Spleen (tissue), 11 donors: ENCODE measurements around the gene RHBDD3. TPM values are rescaled to one million over a fixed set of nuclear protein-coding genes. Genes with fewer than 3 reads are reported as not detected.
A peak's percentile ranks its signal among the peaks of the same experiment; 100 is the strongest.

Source experiments
- DNase-seq: peaks from one replicate; pipeline ENCODE4 v3.0.0-alpha.2; 2020
- H3K27ac ChIP-seq, 8 donors: fragments of 200-600 bp; sonication (generic) in 7 of 8; 1 replicate in 4 of 8; 2 replicates in 4 of 8; pipeline versions ENCODE4 v1.5.0 to v1.8.0; 2016 to 2021; ENCODE audit warnings: inconsistent platforms in 4 of 8, mild to moderate bottlenecking in 4 of 8, moderate library complexity in 1 of 8
- H3K27me3 ChIP-seq, 7 donors: fragments of 200-600 bp; sonication (generic) in 6 of 7; replicated peaks in 1 of 7; 1 replicate in 4 of 7; 2 replicates in 3 of 7; pipeline versions ENCODE4 v1.5.0 to v1.8.0; 2016 to 2021; ENCODE audit warnings: inconsistent platforms in 3 of 7, mild to moderate bottlenecking in 1 of 7
- H3K36me3 ChIP-seq, 6 donors: fragments of 200-600 bp; sonication (generic) in 5 of 6; 1 replicate in 4 of 6; 2 replicates in 2 of 6; pipeline versions ENCODE4 v1.5.0 to v1.8.0; 2016 to 2021; ENCODE audit warnings: inconsistent platforms in 2 of 6
- H3K4me1 ChIP-seq, 6 donors: fragments of 200-600 bp; sonication (generic) in 5 of 6; 1 replicate in 3 of 6; 2 replicates in 3 of 6; pipeline versions ENCODE4 v1.5.0 to v1.8.0; 2016 to 2021; ENCODE audit warnings: inconsistent platforms in 3 of 6
- H3K4me3 ChIP-seq, 8 donors: fragments of 200-600 bp; sonication (generic) in 7 of 8; 1 replicate in 4 of 8; 2 replicates in 4 of 8; pipeline versions ENCODE4 v1.5.0 to v1.8.0; 2016 to 2021; ENCODE audit warnings: inconsistent platforms in 4 of 8, mild to moderate bottlenecking in 4 of 8, moderate library complexity in 2 of 8
- H3K9me3 ChIP-seq, 8 donors: fragments of 200-600 bp; sonication (generic) in 7 of 8; 1 replicate in 4 of 8; 2 replicates in 4 of 8; pipeline versions ENCODE4 v1.5.0 to v1.8.0; 2016 to 2021; ENCODE audit warnings: inconsistent platforms in 4 of 8
- CTCF ChIP-seq, 11 experiments: fragments of 200-600 bp in 7 of 11; fragments of 450-650 bp in 4 of 11; sonication (generic) in 4 of 11; IDR thresholded peaks in 8 of 11; conservative IDR thresholded peaks in 3 of 11; 1 replicate in 7 of 11; 2 replicates in 4 of 11; pipeline versions ENCODE4 v1.4.0 to v1.8.0; 2016 to 2021; ENCODE audit warnings: antibody characterized with exemption in 11 of 11, inconsistent platforms in 4 of 11, mild to moderate bottlenecking in 1 of 11
- POLR2A ChIP-seq, 3 donors: fragments of 450-650 bp; IDR thresholded peaks; one replicate each; pipeline ENCODE4 v1.5.1; 2017; ENCODE audit warnings: antibody characterized with exemption in 3 of 3, mild to moderate bottlenecking in 1 of 3
- POLR2AphosphoS5 ChIP-seq, 3 donors: sonication (generic); formaldehyde crosslinking; IDR thresholded peaks; one replicate each; pipeline ENCODE4 v1.5.1; 2017; ENCODE audit warnings: antibody characterized with exemption in 3 of 3
- WGBS, 5 donors: extraction: QIAGEN DNeasy Blood & Tissue Kit in 3 of 5; methylation state at CpG; one replicate each; pipeline versions ENCODE4 v1.1.5 to v1.1.7; 2013 to 2018; 5-methylcytosine and 5-hydroxymethylcytosine counted together
- intact Hi-C: fragments of 100-400 bp; cut with DNase I; formaldehyde crosslinking; loops from one replicate; pipeline ENCODE4 v1.15.0; 2023; ENCODE audit warnings: low total_unique reads
- polyA plus RNA-seq, 3 donors: library from polyadenylated mRNA; stranded (reverse); fragments of 200-250 nt; gene quantifications; one replicate each; pipeline ENCODE4 v1.2.1, GENCODE V29; 2013
- total RNA-seq, 7 donors: library from RNA; depleted of rRNA in 3 of 7; stranded (reverse); fragments of >200 nt in 3 of 7; fragmentation: NEBNext Ultra II Directional in 4 of 7; extraction: Animal tissue kit (Norgen Biotek cat#: 25700) in 4 of 7; gene quantifications; one replicate each; pipeline versions ENCODE4 v1.1.0 to v1.2.1, GENCODE V29; 2016 to 2021
- donor health status: healthy with polysubstance abuse.
- donor health status: DM: no; HTN: no; CAD: no; lungs with moderate emphysema.
- donor health status: DM: no; HTN: no; CAD: no.
- donor health status: Bipolar disorder and iron deficiency.
- donor health status: healthy.
- donor health status: DM: no; HTN: no; CAD: no.
- donor health status: DM: yes; HTN: yes; CAD: no.

Gene RHBDD3
- total and polyA plus RNA-seq, 10 donors = 16.3 to 45.8 (median 24.7) TPM

DNA sequence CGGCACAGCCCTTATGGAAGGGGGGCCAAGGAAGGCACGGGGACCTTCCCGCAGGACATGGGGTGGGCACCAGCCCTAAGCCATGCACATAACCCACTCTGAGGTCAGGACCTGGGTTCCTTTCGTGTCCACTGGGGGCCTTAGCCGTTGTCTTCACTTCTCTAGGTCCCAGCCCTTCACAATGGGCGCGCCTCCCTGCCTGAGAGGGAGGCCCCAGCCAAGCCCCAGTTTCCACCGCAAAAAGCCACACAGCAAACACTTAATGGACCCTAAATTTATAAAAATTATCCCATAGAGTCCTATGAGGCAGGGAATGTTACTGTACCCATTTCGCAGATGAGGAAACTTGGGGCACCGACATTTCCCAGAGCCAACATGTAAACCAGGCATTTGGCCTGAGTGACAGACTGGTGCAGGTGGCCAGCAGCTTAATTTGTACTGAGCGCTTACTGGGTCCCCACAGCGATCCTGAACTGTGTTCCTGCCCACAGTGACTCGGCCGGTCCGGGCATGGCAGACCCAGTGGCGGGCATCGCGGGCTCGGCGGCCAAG, 39.9 kb upstream of the RHBDD3 start:
- intact Hi-C loops = no loop called here
- Histone ChIP-seq H3K4me3 (peak overlapping the region; percentile 60 to 89 (median 72)), H3K27me3 (peaks cover 0 to 61% (median 22%) of the 10 kb centered on the region in 7 donors), H3K27ac (peak overlapping the region; percentile 51 to 89 (median 77)), H3K4me1 (peaks cover 26 to 89% (median 68%) of the 10 kb centered on the region in 6 donors), H3K36me3 (peaks cover 0 to 10% (median 0%) of the 10 kb centered on the region in 6 donors), H3K9me3 (no peaks in the 10 kb centered on the region)
- TF ChIP-seq POLR2A (IDR thresholded peaks at IDR 0.05) (no peak), CTCF (IDR thresholded peaks at IDR 0.05 in 8 of 11, conservative IDR thresholded peaks at IDR 0.05 in 3 of 11) (no peak), POLR2AphosphoS5 (IDR thresholded peaks at IDR 0.05) (no peak)
- WGBS, 5 donors = 68 to 82% (median 76%) methylated on average over 16 to 20 of the region's 20 CpGs
- DNase-seq = no peak

GRCh38 chr22:29306835-29307595, 39.2 kb upstream of the RHBDD3 start:
- H3K36me3 ChIP-seq = peaks cover 0 to 7% (median 0%) of the 10 kb centered on the region in 6 donors
- intact Hi-C loops = no loop called here
- peak overlapping the region; percentile 60 to 89 (median 72) for H3K4me3 ChIP-seq
- peaks cover 26 to 89% (median 71%) of the 10 kb centered on the region in 6 donors for H3K4me1 ChIP-seq
- no peaks in the 10 kb centered on the region for H3K9me3 ChIP-seq
- peak; percentile 86 for DNase-seq
- 14 to 51% (median 19%) methylated on average over 18 to 83 of the region's 83 CpGs for WGBS, 5 donors
- H3K27ac ChIP-seq = peak overlapping the region; percentile 51 to 89 (median 77)
- H3K27me3 ChIP-seq = peaks cover 0 to 55% (median 16%) of the 10 kb centered on the region in 7 donors
- TF ChIP-seq POLR2A (IDR thresholded peaks at IDR 0.05) (no peak), POLR2AphosphoS5 (IDR thresholded peaks at IDR 0.05) (peak in 2 of 3 donors; percentile 61 to 70)

DNA sequence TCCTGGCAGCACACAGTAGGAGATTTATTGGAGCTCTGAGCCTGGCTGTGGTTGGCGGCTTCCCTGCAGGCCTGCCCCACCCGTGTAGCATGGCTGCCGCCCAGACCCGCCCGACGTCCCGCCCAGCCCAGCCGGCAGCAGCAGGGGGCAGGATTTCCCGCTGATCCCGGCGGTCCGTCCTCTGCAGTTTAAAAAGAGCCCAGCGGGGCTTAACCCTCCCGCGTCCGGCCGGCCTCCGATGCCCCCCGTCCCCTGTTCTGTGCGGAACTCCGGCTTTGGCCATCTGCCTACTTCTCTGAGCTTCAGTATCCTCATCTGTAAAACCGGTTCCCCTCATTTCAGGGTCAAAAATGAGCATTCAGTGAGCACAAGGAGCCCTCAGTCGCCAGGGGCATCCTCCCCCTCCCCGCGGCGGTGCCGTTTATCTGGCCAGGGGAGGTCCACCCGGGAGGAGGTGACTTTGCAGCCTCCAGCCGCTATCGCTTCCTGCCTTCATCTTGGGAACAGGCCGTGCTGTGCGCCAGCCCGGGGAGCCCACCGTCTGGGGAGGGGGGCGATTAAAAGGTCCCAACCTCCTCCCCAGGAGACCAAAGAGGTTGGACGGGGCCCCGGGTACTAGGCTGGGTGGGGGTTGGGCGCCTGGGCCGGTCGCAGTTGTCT, 38.5 kb upstream of the RHBDD3 start, which contains the start of gene GAS2L1:
Gene GAS2L1, plus strand, starts transcription at position 476 of the 660 bp plus-strand sequence. CDS start 1,456 bp downstream, outside the sequence.
- peaks cover 0 to 8% (median under 1%) of the 10 kb centered on the region in 6 donors for H3K36me3 ChIP-seq
- peak; percentile 5 to 83 (median 70) for TF ChIP-seq CTCF (IDR thresholded peaks at IDR 0.05 in 8 of 11, conservative IDR thresholded peaks at IDR 0.05 in 3 of 11)
- peak; percentile 26 to 77 (median 70) for TF ChIP-seq POLR2AphosphoS5 (IDR thresholded peaks at IDR 0.05)
- TF ChIP-seq POLR2A (IDR thresholded peaks at IDR 0.05) = no peak
- intact Hi-C loops = no loop called here
- H3K4me3 ChIP-seq = peak within 1 kb of the TSS; percentile 60 to 89 (median 72)
- 0 to 2% (median 1%) methylated on average over 2 to 40 of the region's 40 CpGs for WGBS, 5 donors
- peaks cover 0 to 48% (median 9%) of the 10 kb centered on the region in 7 donors for H3K27me3 ChIP-seq
- peak; percentile 89 for DNase-seq
- no peaks in the 10 kb centered on the region for H3K9me3 ChIP-seq
- peaks cover 26 to 82% (median 66%) of the 10 kb centered on the region in 6 donors for H3K4me1 ChIP-seq
- peak within 1 kb of the TSS; percentile 51 to 89 (median 77) for H3K27ac ChIP-seq

- peak overlapping the region in 4 of 8 donors; percentile 82 to 89 (median 84) for H3K27ac ChIP-seq
- WGBS, 5 donors = 48 to 61% (median 56%) methylated on average over 6 to 7 of the region's 7 CpGs
- H3K27me3 ChIP-seq = peaks cover 0 to 43% (median 9%) of the 10 kb centered on the region in 7 donors
- intact Hi-C loops = no loop called here
- H3K4me1 ChIP-seq = peaks cover 24 to 77% (median 61%) of the 10 kb centered on the region in 6 donors
- H3K36me3 ChIP-seq = peaks cover 0 to 13% (median 5%) of the 10 kb centered on the region in 6 donors
- DNase-seq = no peak
- no peak for TF ChIP-seq POLR2AphosphoS5 (IDR thresholded peaks at IDR 0.05)
- TF ChIP-seq CTCF (IDR thresholded peaks at IDR 0.05 in 8 of 11, conservative IDR thresholded peaks at IDR 0.05 in 3 of 11) = no peak
- TF ChIP-seq POLR2A (IDR thresholded peaks at IDR 0.05) = no peak
- no peaks in the 10 kb centered on the region for H3K9me3 ChIP-seq
- H3K4me3 ChIP-seq = peak overlapping the region; percentile 60 to 89 (median 72)
These were observed 38.0 kb upstream of the RHBDD3 start for GRCh38 chr22:29305836-29306174.
